ENCODE data around the gene SNX21.
"Not testable (repeated sequence)": the region's sequence is repeated elsewhere in the genome, so short reads cannot be mapped to it uniquely, and the experiment has no call there.

SNX21 gene, protein sequence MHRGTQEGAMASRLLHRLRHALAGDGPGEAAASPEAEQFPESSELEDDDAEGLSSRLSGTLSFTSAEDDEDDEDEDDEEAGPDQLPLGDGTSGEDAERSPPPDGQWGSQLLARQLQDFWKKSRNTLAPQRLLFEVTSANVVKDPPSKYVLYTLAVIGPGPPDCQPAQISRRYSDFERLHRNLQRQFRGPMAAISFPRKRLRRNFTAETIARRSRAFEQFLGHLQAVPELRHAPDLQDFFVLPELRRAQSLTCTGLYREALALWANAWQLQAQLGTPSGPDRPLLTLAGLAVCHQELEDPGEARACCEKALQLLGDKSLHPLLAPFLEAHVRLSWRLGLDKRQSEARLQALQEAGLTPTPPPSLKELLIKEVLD

GRCh38 chr20:45833030-45833882 is at the start of gene SNX21:
SNX21 (plus strand) TSS chr20:45833799; CDS start chr20:45833920, 121 bp downstream.
- DNase-seq: peak in 1 of 2 donors; percentile 9

- DNase-seq: no peak
These were observed 45.2 kb upstream of the SNX21 start for GRCh38 chr20:45788351-45788750.

DNA sequence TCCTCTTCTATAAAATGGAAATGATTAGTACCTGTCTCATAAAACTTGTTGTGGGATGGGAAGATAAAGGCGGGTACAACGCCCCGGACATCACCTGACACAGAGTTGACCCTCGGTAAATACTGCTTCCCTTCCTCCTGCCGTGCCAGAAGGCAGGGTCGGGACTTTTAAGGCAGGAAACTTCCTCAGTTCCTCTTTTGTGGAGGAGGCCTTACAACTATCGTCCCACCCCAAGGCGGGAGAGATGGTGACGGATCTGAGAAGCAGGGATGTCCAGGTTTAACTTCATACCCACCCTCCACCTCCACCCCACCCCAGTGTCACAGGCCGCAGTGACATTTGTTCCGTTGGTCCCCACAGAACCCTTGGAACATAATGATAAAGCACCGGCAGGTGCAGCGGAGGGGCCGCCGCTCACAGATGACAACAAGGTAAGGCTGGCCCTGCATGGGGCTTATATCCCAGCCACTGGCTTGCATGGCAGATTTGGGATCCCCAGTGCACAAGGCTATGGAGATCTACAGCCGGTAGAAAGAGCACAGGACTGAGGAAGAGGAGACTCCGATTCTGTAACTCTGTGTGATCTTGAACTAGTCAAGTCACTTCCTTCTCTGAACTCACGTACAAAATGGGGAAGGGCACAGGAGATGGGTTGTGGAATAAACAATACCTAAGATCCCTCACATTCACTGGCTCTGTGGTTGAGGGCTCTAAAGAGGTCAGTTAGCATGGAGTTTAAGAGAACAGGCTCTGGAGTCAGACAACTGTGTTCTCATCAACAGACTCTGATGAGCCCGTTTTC is 41.1 kb upstream of the SNX21 start:
- peak in 1 of 2 donors; percentile 2 for DNase-seq

- no peak for DNase-seq
These were observed 37.1 kb upstream of the SNX21 start for GRCh38 chr20:45796337-45797065.

- not testable (repeated sequence) for DNase-seq
These were observed 36.1 kb upstream of the SNX21 start for GRCh38 chr20:45797510-45797909.

DNA sequence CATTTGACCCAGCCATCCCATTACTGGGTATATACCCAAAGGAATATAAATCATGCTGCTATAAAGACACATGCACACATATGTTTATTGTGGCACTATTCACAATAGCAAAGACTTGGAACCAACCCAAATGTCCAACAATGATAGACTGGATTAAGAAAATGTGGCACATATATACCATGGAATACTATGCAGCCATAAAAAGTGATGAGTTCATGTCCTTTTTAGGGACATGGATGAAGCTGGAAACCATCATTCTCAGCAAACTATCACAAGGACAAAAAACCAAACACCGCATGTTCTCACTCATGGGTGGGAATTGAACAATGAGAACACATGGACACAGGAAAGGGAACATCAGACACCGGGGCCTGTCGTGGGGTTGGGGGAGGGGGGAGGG is 35.6 kb upstream of the SNX21 start:
- not testable (repeated sequence) for DNase-seq

- peak; percentile 53 to 70 for DNase-seq
These were observed 34.5 kb upstream of the SNX21 start for GRCh38 chr20:45798935-45799642.

DNA sequence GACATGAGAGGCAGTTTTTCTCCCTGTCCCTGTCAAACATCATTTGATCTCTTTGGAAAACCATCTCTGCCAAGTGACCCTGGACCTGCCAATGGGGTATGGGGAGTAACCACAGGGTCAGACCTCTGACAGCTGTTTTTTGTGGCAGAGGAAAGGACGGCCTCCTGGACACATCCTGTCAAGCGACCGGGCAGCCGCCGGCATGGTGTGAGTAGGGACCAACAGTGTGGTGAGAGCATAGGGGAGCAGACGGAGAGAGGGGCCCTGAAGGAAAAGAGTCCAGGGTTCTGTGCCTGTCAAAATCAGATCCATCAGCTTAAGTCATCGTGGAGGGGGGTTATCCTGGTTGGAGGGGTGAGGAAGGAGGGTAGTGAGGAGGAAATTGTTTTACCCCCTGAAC is 31.7 kb upstream of the SNX21 start:
- DNase-seq: no peak

DNA sequence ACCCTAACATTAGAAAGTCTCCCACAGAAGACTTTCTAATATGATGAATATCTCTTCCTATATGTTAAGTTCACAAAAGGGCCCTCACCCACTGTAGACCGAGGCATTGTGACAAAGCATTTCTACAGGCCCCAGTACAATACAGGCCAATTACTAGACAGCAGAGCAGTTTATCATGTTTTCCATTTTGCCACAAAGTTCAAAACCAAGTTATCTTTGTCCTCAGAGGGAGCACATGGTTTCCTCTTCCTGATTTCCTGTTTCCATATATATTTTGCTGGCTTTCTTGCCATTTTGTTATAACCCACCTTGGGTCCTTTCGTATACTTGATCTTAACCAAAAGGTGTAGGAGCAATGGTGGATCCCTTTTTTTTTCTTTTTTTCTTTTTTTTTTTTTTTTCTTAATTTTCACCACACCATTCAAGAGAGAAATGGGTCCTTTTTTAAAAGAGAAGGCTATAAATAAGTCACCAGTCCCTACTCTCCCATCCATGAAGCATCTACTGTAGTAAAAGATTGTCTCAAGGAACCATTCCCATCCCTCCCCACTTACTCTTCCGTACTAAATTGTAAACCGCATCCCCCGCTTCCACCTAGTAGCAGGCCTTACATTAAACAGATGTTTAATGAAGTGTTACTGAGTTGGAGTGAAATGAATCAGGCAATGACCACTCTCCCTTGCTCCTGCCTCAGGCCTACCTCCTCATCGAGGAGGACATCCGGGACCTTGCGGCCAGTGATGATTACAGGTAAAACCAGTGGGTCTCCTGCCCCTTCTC is 23.2 kb upstream of the SNX21 start:
- DNase-seq: no peak

DNA sequence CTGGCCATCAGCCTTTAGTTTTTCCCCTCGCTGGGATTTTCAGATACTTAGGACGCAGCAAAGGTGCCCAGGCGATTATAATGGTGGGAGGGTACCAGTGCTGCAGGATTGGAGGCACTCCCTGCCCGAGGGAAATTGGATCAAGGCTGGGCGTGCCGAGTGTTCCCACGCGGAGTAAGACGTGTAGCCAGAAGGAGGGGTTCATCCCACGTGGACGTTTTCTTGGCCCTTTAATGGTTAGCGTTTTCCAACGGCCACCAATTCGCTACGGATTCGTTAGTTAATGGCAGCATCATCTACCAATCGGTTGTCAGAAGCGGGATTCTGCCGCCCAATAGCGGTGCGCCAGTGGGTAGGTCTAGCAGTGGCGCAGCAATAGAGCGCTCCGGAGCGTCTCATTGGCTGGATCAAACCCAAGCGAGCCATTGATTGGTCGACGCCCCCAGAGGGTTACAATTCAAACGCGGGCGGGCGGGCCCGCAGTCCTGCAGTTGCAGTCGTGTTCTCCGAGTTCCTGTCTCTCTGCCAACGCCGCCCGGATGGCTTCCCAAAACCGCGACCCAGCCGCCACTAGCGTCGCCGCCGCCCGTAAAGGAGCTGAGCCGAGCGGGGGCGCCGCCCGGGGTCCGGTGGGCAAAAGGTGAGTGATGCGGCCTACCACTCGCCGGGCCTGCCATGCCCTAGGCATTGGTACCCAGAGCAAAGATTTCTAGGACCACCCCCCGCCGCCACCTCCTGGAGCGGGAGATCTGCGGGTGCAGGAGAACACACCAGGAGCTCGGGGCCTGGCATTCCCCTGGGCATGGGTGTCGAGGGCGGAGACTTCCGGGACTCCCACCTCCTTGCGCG is 21.2 kb upstream of the SNX21 start, which contains the start of gene UBE2C:
TSS of gene UBE2C (plus strand) at position 488 of the 849 bp plus-strand sequence. CDS start at position 540, 52 bp downstream.
- peak; percentile 90 to 91 for DNase-seq

DNA sequence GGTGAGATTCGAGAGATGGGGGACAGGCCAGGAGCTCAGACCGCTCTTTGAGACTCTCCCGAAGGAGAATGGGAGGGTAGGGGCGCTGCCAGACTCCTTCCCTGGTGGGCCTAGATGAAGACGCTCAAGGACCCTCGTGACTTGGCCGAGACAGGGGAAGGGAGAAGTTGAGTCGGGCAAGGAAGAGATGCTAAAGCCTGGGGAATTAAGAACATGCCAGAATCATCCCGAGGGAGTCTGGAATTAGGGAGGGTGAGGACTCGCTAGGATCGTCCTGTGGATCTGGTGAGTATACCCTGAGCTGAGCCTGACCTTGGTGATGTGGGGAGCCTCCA is 20.6 kb upstream of the SNX21 start:
- no peak for DNase-seq

- no peak for DNase-seq
These were observed 20.1 kb upstream of the SNX21 start for GRCh38 chr20:45813489-45813888.

DNA sequence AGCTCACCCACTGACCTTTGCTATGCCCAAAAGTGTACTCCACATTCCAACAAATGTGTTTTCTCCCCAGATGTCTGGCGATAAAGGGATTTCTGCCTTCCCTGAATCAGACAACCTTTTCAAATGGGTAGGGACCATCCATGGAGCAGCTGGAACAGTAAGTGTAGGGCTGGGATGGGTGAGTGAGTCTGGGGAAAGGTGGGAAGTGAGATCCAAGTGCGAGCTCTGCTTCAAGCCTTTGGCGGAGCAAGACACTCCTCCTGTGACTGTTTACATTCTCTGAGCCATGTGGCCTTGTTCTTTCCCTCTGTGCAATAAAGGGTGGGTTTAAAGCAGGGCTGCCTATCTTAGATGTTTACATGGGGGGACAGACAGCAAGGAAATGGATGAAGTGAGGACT is 19.3 kb upstream of the SNX21 start:
- DNase-seq: no peak

DNA sequence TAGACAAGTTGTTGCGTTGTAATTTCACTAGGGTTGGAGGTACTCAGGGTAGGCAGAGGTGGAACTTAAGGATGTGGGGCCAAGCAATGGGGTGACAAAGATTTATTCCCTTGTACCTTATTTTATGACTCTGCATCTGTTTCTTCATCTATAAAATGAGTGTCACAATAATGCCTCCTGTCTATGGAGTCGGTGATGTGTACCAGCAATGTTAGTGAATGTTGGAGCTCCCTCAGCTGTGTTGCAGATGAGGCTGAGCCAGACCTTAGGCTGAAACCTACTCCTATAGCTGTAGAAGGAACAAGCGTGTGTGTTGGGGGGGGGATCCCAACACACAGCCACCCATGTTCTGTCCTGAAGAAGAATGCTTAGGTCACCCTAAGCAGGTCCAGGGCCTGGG is 16.6 kb upstream of the SNX21 start:
- DNase-seq: no peak

GRCh38 chr20:45817376-45818194 is 16.0 kb upstream of the SNX21 start:
- DNase-seq: no peak

- DNase-seq: no peak
These were observed 15.4 kb upstream of the SNX21 start for GRCh38 chr20:45818239-45818638.

DNA sequence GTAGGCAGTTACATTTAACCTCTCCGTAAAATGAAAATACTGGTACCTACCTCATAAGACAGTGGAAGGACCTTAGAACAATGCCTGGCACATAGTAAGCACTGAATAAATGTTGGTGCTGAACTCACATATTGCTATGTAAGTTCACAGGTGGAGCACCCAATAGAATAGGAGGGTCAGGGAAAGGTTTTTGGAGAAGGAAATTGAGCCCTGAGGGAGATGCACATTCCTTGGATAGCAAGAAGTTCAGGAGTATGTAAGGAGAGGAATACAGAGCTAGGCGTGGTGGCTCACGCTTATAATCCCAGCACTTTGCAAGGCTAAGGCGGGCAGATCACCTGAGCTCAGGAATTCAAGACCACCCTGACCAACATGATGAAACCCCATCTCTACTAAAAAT is 14.1 kb upstream of the SNX21 start:
- DNase-seq: no peak

DNA sequence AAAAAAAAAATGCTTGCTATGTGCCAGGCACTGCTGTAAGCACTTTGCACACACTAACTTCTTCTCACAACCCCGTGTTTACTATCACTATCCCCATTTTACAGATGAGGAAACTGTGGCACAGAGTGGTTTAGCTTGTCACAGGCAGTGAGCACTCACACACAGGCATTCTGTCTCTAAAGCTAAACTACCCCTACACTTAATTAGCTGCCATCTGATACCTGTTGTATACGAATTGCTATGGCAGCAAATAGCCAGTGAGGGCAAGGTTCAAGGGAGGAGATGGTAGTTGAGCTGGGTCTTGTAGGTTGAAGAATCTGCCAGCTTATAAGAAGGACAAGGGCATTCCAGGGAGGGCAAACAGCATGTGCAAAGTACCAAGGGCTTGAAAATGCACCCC is 11.7 kb upstream of the SNX21 start:
- DNase-seq: no peak

- no peak for DNase-seq
These were observed 10.7 kb upstream of the SNX21 start for GRCh38 chr20:45822857-45823256.
